HG02610 (cell line): ENCODE results near the gene NSUN3.
"Not testable (repeated sequence)": the region's sequence is repeated elsewhere in the genome, so short reads cannot be mapped to it uniquely, and the experiment has no call there.

Experiments
- ATAC-seq: cut with Tn5 transposase; IDR thresholded peaks from one replicate; pipeline ENCODE4 v1.9.1; 2021; ENCODE audit warnings: mild to moderate bottlenecking, moderate library complexity; ENCODE audit not compliant: unreplicated experiment

The NSUN3 gene

GRCh38 chr3:94066506-94067500 lies 3.9 kb downstream of the NSUN3 start:
- no peak for ATAC-seq

GRCh38 chr3:94069194-94069813 lies 6.4 kb downstream of the NSUN3 start:
- ATAC-seq = no peak

DNA sequence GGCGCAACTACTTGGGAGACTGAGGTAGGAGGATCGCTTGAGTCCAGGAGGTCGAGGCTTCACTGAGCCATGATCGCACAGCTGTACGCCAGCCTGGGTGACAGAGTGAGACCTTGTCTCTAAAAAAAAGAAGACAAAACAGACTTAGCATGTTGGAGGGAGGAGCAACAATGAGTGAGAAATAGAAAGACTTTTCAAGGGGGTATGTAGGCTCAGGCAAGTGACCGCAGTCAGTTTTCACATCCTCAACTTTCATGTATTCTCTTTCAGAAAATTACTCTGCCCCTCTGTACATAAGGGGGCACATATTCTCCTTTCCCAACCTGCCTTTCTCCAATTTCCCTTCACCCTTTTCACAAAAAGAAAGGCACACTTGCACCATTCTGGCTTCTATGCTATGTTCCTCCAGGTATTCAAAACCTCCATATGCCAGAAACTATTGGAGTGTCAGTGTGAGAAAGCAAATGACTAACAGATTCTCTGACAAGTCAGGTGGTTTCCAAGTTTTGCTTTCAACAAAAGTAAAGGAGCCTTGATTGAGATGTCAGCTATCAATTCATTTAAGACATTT lies 7.6 kb downstream of the NSUN3 start:
- peak; percentile 71 for ATAC-seq

DNA sequence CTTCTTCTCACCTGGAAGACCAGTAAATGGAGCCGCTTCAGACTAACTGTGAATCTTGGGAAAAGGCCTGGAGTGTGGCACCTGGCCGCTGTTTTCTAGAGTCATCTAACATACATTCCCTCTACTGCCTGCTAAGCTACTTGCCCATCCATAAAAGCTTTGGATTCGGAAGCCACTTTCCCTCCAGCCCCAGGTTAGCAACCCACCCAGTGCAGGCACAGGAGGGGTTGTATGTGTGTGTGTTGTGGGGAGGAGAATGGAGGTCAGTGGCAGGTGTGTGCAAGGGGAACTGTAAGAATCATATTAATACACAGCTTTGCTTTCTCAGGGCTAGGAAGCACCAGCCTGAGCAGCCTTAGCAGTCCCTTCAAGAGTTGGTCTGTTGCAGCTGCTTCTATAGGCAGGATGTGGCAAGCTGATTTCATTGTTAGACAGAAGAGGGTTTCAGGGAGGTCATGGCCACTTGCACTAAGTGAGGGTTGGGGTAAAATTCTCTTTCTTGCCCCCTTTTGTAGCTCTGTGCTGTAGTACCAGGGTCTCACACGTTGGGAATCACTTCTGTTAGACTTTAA lies 8.9 kb downstream of the NSUN3 start:
- ATAC-seq = peak; percentile 82

DNA sequence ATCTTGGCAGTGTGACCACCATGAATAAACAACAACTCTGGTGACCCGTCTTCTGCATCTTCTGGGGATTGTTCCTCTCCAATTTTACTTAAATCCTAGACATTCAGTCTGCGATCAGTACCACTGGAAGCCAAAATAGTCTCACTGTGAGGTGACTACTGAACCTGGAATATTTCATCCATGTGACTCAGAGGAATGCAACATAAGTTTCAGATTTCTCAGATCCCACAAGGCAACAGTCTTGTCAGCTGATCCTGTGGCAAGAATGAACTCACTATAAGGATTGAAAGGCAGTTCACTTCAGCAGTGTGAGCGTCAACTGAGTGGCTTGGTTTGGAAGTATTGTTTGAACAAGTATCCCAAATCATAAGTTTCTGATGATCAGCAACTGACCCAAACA lies 13.2 kb downstream of the NSUN3 start:
- ATAC-seq = no peak

DNA sequence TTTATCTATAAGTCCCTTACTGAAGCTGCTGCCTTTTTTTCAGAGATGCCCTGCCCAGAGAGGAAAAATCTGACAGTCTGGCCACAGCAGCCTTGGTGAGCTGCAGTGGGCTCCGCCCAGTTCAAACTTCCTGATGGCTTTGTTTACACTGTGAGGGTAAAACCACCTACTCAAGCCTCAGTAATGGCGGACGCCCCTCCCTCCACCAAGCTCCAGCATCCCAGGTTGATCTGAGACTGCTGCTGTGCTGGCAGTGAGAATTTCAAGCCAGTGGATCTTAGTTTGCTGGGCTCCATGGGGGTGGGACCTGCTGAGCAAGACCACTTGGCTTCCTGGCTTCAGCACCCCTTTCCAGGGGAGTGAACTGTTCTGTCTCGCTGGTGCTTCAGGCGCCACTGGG lies 17.7 kb downstream of the NSUN3 start:
- not testable (repeated sequence) for ATAC-seq

DNA sequence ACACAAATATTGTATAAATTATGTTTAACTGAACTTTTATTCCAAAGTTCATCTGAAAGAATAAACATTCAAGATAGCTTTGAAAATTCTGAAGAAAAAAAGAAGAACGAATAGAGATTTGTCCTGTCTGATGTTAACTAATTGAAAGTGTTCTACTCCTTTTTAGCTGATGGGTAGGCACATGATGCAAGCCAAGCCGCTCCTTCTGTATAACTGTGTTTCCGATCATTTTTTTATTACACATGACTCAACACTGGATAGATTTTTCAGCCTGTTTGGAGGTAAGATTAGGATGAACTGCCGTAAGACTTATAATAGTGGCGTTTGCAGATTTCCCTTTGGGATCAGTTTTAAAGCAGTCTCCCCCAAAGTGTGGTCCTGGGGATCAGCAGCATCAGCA lies 19.0 kb downstream of the NSUN3 start:
- no peak for ATAC-seq

- ATAC-seq = no peak
Measured at GRCh38 chr3:94082391-94082937, 19.6 kb downstream of the NSUN3 start.

GRCh38 chr3:94083261-94083660 lies 20.4 kb downstream of the NSUN3 start:
- peak; percentile 74 for ATAC-seq

GRCh38 chr3:94089126-94089525 lies 26.3 kb downstream of the NSUN3 start:
- no peak for ATAC-seq

GRCh38 chr3:94092086-94092485 lies 29.2 kb downstream of the NSUN3 start:
- ATAC-seq = no peak

- ATAC-seq = no peak
Measured at GRCh38 chr3:94093151-94093550, 30.3 kb downstream of the NSUN3 start.

DNA sequence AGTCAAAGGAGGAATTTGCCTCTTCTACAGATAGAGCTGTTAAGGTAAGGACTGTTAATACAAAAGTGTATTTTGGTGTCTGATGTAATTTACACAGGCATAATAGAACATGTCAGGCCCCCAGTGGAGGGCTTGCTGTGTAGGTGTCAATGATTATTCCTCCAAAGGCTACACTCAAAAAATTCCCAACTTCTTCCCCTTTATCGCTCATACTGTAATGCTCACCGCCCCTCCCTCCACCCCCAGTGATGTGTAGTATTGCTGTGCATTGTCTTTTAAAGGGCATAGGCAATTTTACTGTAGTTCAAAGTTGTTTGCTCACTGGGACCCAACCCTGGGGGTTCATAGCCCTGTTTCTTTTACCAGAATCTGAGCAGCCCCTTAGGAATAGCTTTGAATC lies 32.2 kb downstream of the NSUN3 start:
- no peak for ATAC-seq

- ATAC-seq = no peak
Measured at GRCh38 chr3:94098452-94098851, 35.6 kb downstream of the NSUN3 start.

GRCh38 chr3:94099311-94099710 lies 36.5 kb downstream of the NSUN3 start:
- no peak for ATAC-seq

GRCh38 chr3:94101860-94102259 lies 39.0 kb downstream of the NSUN3 start:
- ATAC-seq = no peak

DNA sequence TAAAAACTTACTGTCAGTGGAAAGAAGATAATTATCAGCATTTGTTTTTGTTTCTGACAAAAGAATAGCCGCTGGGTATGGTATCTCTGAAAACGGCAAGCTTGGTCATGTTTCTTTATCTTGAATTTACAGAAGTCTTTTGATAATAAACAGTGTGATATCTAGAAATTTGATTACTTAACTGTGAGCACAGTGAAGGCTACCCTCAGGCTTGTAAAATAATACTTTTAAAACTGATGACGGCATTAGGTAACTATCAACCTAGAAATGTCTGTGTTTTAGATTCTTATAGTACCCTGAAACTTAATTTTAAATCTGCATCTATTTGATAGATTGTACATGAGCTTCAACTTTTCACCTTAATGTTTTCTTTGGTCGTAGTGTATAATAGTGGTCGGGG lies 43.4 kb downstream of the NSUN3 start:
- ATAC-seq = no peak

GRCh38 chr3:94110232-94110631 lies 47.4 kb downstream of the NSUN3 start:
- not testable (repeated sequence) for ATAC-seq

- ATAC-seq = no peak
Measured at GRCh38 chr3:94110854-94111253, 48.0 kb downstream of the NSUN3 start.

DNA sequence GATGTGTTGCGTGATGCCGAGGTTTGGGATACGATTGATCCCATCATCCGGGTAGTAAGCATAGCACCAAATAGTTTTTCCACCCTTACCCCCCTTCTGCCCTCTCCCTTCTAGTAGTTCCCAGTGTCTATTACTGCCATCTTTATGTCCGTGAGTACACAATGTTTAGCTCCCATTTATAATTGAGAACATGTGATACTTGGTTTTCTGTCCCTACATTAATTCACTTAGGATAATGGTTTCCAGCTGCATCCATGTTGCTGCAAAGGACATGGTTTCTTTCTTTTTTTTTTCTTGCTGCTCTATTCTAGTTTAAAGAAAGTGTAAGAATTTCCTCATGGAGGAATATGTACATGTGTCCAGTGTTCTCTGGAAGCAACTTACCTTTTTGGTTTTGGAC lies 51.8 kb downstream of the NSUN3 start:
- no peak for ATAC-seq

DNA sequence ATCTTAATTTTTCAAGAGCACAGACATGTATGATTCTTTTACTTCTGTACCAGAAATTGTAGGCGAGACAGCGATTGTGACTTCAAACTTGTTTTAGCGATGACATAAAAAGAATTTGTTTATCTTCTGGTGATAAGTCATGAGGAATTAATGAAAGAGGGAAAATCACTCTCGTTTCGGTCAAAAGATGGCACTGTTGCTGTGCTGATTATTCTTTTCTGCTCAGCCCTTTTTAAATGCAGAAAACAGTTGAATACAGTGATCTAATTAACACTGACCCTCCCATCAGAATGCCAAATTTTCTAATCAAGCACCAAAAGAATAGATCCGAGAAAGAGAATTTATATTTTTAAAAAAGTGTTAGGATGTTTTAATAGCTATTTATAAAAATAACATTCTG lies 52.6 kb downstream of the NSUN3 start:
- ATAC-seq = no peak
